HepG2 (cell line): ENCODE results near the gene ARL10. TPM values are rescaled to one million over a fixed set of nuclear protein-coding genes. Genes with fewer than 3 reads are reported as not detected.

Experiments used
- ATAC-seq: fragments of 200-7000 bp; cut with Tn5 transposase; 3 replicates; pipeline ENCODE4 v1.9.1; 2020; ENCODE audit warnings: mild to moderate bottlenecking, moderate library complexity
- BruUV-seq: library from RNA; stranded (reverse); fragments of 400-500 nt; replicated peaks from 2 replicates; lab custom pipeline; 2021; lab: Mats Ljungman, UMichigan
- CTCF ChIA-PET: fragments of 300-600 bp; formaldehyde crosslinking; extraction: SDS; loops from one replicate; lab custom pipeline; 2021; ENCODE audit warnings: low total read pairs, inconsistent platforms, low intra/inter-chr PET ratio; lab: Yijun Ruan, JAX
- POLR2A ChIA-PET: fragments of 350-600 bp; sonication (Branson Sonifier 250); formaldehyde crosslinking; loops from one replicate; lab custom pipeline; 2020; ENCODE audit warnings: antibody characterized with exemption, inconsistent platforms; lab: Yijun Ruan, JAX
- DNase-seq: peaks from one replicate; pipeline ENCODE4 v3.0.0-alpha.2; 2015; ENCODE audit warnings: low spot score
- FAIRE-seq: peaks from 3 replicates; lab custom pipeline; 2011; peaks lifted over from hg19 to GRCh38; lab: Jason Lieb, UNC
- H2AFZ ChIP-seq: one replicate; pipeline ENCODE4 v1.6.1; 2011; ENCODE audit warnings: low read length, inconsistent platforms
- H3K27ac ChIP-seq: fragments of 300-600 bp; 3 replicates; pipeline ENCODE4 v1.8.0; 2011; ENCODE audit warnings: mixed run types, mild to moderate bottlenecking, mixed read lengths, low read length, inconsistent platforms; ENCODE audit not compliant: insufficient read depth; ENCODE audit errors: extremely low read length
- H3K27me3 ChIP-seq, 2 experiments: fragments of 200-600 bp in 1 of 2; 2 replicates in 1 of 2; 3 replicates in 1 of 2; pipeline versions ENCODE4 v1.6.0 to v1.8.0; 2011; ENCODE audit warnings: low read length in 2 of 2, mild to moderate bottlenecking in 2 of 2, moderate library complexity in 2 of 2, inconsistent platforms in 1 of 2; ENCODE audit not compliant: insufficient read depth in 2 of 2, control insufficient read depth in 1 of 2
- H3K36me3 ChIP-seq, 2 experiments: fragments of 200-600 bp in 1 of 2; replicated peaks in 1 of 2; 2 replicates in 1 of 2; 3 replicates in 1 of 2; pipeline versions ENCODE4 v1.5.1 to v1.8.0; 2011; ENCODE audit warnings: low read length in 2 of 2, inconsistent platforms in 1 of 2; ENCODE audit not compliant: insufficient read depth in 2 of 2, control insufficient read depth in 1 of 2
- H3K4me1 ChIP-seq: 2 replicates; pipeline ENCODE4 v1.5.1; 2012; ENCODE audit warnings: low read length, inconsistent platforms; ENCODE audit not compliant: insufficient read depth
- H3K4me2 ChIP-seq: 2 replicates; pipeline ENCODE4 v1.6.0; 2011; ENCODE audit warnings: low read depth, low read length, inconsistent platforms
- H3K4me3 ChIP-seq, 3 experiments: fragments of 200-600 bp in 1 of 3; sonication (generic), shearing (Covaris generic) in 1 of 3; replicated peaks in 1 of 3; 2 replicates each; pipeline ENCODE4 v1.5.1; 2011 to 2016; ENCODE audit warnings: low read length in 3 of 3, inconsistent platforms in 2 of 3, low read depth in 2 of 3, mild to moderate bottlenecking in 2 of 3, control low read depth in 1 of 3, mixed read lengths in 1 of 3; ENCODE audit not compliant: insufficient read depth in 1 of 3
- H3K79me2 ChIP-seq: one replicate; pipeline ENCODE4 v1.6.1; 2011; ENCODE audit warnings: low read length, inconsistent platforms; ENCODE audit not compliant: insufficient read depth
- H3K9ac ChIP-seq: 2 replicates; pipeline ENCODE4 v1.6.0; 2011; ENCODE audit warnings: mild to moderate bottlenecking, low read depth, low read length, inconsistent platforms; ENCODE audit not compliant: insufficient read depth
- H3K9me3 ChIP-seq: 2 replicates; pipeline ENCODE4 v1.5.1; 2012; ENCODE audit warnings: mild to moderate bottlenecking, low read length
- H4K20me1 ChIP-seq: 2 replicates; pipeline ENCODE4 v1.6.0; 2011; ENCODE audit warnings: inconsistent platforms, mild to moderate bottlenecking, low read length, moderate library complexity; ENCODE audit not compliant: insufficient read depth
- ADNP ChIP-seq: sonication (generic); formaldehyde crosslinking; IDR thresholded peaks from 2 replicates; pipeline ENCODE4 v1.4.0; 2020; ENCODE audit warnings: missing genetic modification reagents
- ATF7-NPFF ChIP-seq: sonication (generic); formaldehyde crosslinking; IDR thresholded peaks from 2 replicates; pipeline ENCODE4 v1.8.1; 2023; ENCODE audit warnings: mild to moderate bottlenecking, low read depth, missing genetic modification reagents, moderate library complexity
- CENPT ChIP-seq: sonication (generic); formaldehyde crosslinking; IDR thresholded peaks from 2 replicates; pipeline ENCODE4 v1.8.0; 2022; ENCODE audit warnings: low read depth, mild to moderate bottlenecking, moderate library complexity, missing genetic modification reagents
- CHD2 ChIP-seq: IDR thresholded peaks from 2 replicates; pipeline ENCODE4 v1.6.1; 2011; ENCODE audit warnings: low read depth, low read length, improper control_type of control experiment
- HNF4G ChIP-seq, 2 experiments: sonication (generic) in 1 of 2; formaldehyde crosslinking in 1 of 2; IDR thresholded peaks; 2 replicates each; pipeline versions ENCODE4 v1.4.0 to v1.6.1; 2011 to 2020; ENCODE audit warnings: borderline replicate concordance in 2 of 2, low read depth in 2 of 2, mild to moderate bottlenecking in 2 of 2, low read length in 1 of 2, missing genetic modification reagents in 1 of 2, moderate library complexity in 1 of 2
- RAD21 ChIP-seq: fragments of 450-650 bp; formaldehyde crosslinking; IDR thresholded peaks from 2 replicates; pipeline ENCODE4 v1.5.0; 2020; ENCODE audit warnings: mild to moderate bottlenecking
- ZFP62 ChIP-seq: sonication (generic); formaldehyde crosslinking; IDR thresholded peaks from 2 replicates; pipeline ENCODE4 v1.4.0; 2020; ENCODE audit warnings: missing genetic modification reagents
- ZNF256 ChIP-seq: sonication (generic); formaldehyde crosslinking; conservative IDR thresholded peaks from 2 replicates; pipeline ENCODE4 v1.4.0; 2020; ENCODE audit warnings: missing genetic modification reagents
- ZNF615 ChIP-seq: sonication (generic); formaldehyde crosslinking; IDR thresholded peaks from 2 replicates; pipeline ENCODE4 v1.5.0; 2020; ENCODE audit warnings: mild to moderate bottlenecking, missing genetic modification reagents, borderline replicate concordance
- WGBS: methylation state at CpG from one replicate; pipeline ENCODE4 v1.1.6; 2017; ENCODE audit warnings: low lambda C conversion rate; 5-methylcytosine and 5-hydroxymethylcytosine counted together
- in situ Hi-C: cut with HindIII; loops from 2 replicates; pipeline ENCODE4 v1.10.0; 2017; ENCODE audit warnings: low pct_unique_long_range_greater_than_20kb; ENCODE audit not compliant: extremely low pct_ligation_motif_present
- intact Hi-C: fragments of 100-400 bp; cut with micrococcal nuclease; formaldehyde crosslinking; loops from one replicate; pipeline ENCODE4 v1.10.0; 2022; ENCODE audit not compliant: unreplicated experiment
- polyA plus RNA-seq, 8 experiments: library from polyadenylated mRNA; depleted of rRNA in 3 of 8; stranded (reverse) in 7 of 8; unstranded in 1 of 8; fragments of >200 nt; fragmentation: Illumina TruSeq in 4 of 8; extraction: Trizol in 4 of 8; gene quantifications; 2 replicates each; pipeline versions ENCODE4 v1.2.1 to v1.2.3, GENCODE V29; 2011 to 2016; ENCODE audit warnings: low read depth in 4 of 8, missing spikeins in 1 of 8, mixed read lengths in 1 of 8; ENCODE audit not compliant: insufficient read depth in 1 of 8
- total RNA-seq, 5 experiments: library from RNA; depleted of rRNA; stranded (reverse); fragments of >200 nt; fragmentation: Illumina TruSeq; extraction: Trizol; gene quantifications; 2 replicates each; pipeline ENCODE4 v1.2.3, GENCODE V29; 2016; ENCODE audit warnings: low read depth in 1 of 5
- TF ChIP-seq, protein P1 (sequence below): sonication (generic); formaldehyde crosslinking; IDR thresholded peaks from 2 replicates; pipeline ENCODE4 v1.4.0; 2020; ENCODE audit warnings: mild to moderate bottlenecking, missing genetic modification reagents
- TF ChIP-seq, protein P2 (sequence below): sonication (generic); formaldehyde crosslinking; IDR thresholded peaks from 2 replicates; pipeline ENCODE4 v1.4.0; 2020; ENCODE audit warnings: missing genetic modification reagents, borderline replicate concordance

ARL10 gene
- total and polyA plus RNA-seq, 2 of the 13 experiments (the other 11 are each of a cell fraction or from before 2014, with no cell fraction given) = 0.18 to 0.50 TPM

DNA sequence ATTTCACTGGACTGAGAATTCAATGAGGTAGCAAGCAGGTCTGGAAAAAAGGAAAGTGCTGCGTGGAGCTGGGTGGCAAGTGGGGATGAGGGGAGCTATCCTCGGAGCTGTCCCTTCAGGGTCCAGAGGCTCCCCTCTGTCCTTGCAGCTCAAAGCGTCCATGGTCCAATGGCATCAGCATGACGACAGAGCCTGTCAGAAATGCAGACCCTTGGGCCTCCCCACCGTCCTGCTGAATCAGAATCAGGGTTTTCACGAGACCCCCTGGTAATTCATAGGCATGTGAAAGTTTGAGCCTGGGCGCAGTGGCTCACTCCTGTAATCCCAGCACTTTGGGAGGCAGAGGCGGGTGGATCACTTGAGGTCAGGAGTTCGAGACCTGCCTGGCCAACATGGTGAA, 28.8 kb downstream of the ARL10 start:
- Histone ChIP-seq H2AFZ (no peak overlapping the region), H4K20me1 (no peaks in the 10 kb centered on the region; the same call in 1 of the 2 replicates), H3K9ac (no peak overlapping the region), H3K4me2 (no peak overlapping the region), H3K27ac (no peak overlapping the region), H3K27me3 (no peaks in the 10 kb centered on the region; a peak in 1 of 5 replicates), H3K9me3 (no peaks in the 10 kb centered on the region), H3K4me3 (no peak overlapping the region), H3K4me1 (peaks cover 10% of the 10 kb centered on the region), H3K36me3 (peaks cover 2 to 6% of the 10 kb centered on the region in 2 experiments; a peak in 2 of 5 replicates), H3K79me2 (peaks cover 6% of the 10 kb centered on the region)
- intact Hi-C loops = no loop called here
- FAIRE-seq = no peak
- ChIA-PET POLR2A (no interaction called here), CTCF (no interaction called here)
- WGBS = 81% methylated on average over 8 of the region's 9 CpGs
- TF ChIP-seq ZNF256 (CRISPR knock-in tag) (no peak), CHD2 (no peak), ATF7-NPFF (CRISPR knock-in tag) (no peak)
- TF ChIP-seq, protein P1, sequence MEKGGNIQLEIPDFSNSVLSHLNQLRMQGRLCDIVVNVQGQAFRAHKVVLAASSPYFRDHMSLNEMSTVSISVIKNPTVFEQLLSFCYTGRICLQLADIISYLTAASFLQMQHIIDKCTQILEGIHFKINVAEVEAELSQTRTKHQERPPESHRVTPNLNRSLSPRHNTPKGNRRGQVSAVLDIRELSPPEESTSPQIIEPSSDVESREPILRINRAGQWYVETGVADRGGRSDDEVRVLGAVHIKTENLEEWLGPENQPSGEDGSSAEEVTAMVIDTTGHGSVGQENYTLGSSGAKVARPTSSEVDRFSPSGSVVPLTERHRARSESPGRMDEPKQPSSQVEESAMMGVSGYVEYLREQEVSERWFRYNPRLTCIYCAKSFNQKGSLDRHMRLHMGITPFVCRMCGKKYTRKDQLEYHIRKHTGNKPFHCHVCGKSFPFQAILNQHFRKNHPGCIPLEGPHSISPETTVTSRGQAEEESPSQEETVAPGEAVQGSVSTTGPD (CRISPR knock-in tag) = no peak
- ATAC-seq = no peak
- in situ Hi-C loops = no loop called here
- DNase-seq = no peak
- BruUV-seq = no TSS peak

DNA sequence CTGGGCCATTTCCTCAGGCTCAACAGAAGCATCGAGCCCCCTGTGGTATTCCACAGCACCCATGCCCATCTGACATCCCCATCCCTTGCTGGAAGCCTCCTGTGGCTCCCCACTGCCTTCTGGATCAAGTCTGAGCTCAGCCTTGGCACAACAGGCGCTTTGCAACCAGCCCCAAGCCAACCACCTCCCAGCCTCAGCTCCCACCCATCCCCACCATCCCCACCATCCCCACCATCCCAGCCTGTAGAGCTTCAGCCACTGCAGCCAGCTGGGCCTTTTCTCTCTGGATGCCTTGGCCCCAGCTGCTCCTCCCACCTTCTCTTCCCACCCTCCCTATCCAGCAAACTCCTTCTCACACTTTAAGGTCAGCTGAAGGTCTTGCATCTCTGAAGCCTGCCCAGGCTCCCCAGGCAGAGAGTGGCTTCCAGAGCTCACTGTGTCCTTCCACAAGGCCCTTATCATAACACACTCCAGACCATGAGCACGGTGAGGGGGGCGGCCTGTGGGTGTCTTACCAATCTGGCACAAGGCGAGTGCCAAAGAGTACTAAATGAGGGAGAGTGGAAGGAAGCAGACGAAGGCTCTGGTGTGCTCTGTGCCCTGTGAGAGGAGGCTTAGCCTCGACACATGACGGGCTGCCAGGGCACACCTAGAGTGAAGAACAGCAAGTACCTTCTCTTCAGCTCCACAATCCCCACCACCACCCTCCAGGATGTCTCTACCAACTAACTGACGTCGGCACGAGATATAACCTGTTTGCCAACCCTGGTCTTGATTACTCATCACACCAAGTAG, 29.8 kb downstream of the ARL10 start:
- no peaks in the 10 kb centered on the region for H3K27me3 ChIP-seq
- CTCF ChIA-PET = no interaction called here
- H3K9ac ChIP-seq = no peak overlapping the region
- FAIRE-seq (no peak), ATAC-seq (no peak), DNase-seq (no peak)
- peaks cover 3% of the 10 kb centered on the region for H3K4me1 ChIP-seq
- H3K9me3 ChIP-seq = no peaks in the 10 kb centered on the region
- no peaks in the 10 kb centered on the region for H3K79me2 ChIP-seq
- BruUV-seq = no TSS peak
- H3K27ac ChIP-seq = no peak overlapping the region
- no peak overlapping the region for H3K4me2 ChIP-seq
- no peak overlapping the region for H3K4me3 ChIP-seq
- in situ Hi-C loops (no loop called here), intact Hi-C loops (no loop called here)
- POLR2A ChIA-PET = no interaction called here
- H3K36me3 ChIP-seq = peaks cover 2 to 6% of the 10 kb centered on the region in 2 experiments; a peak in 2 of 5 replicates
- no peaks in the 10 kb centered on the region; the same call in 1 of the 2 replicates for H4K20me1 ChIP-seq
- 91% methylated on average over 10 of the region's 11 CpGs for WGBS
- H2AFZ ChIP-seq = no peak overlapping the region
- TF ChIP-seq ADNP (CRISPR knock-in tag) (no peak), ZFP62 (CRISPR knock-in tag) (no peak), ZNF615 (CRISPR knock-in tag) (no peak), RAD21 (CRISPR knock-in tag) (no peak), HNF4G (IDR thresholded peaks at IDR 0.05; ENCODE audit: borderline replicate concordance, low read depth, low read length) (no peak), HNF4G (CRISPR knock-in tag; IDR thresholded peaks at IDR 0.05; ENCODE audit: borderline replicate concordance, low read depth) (no peak), CENPT (no peak)
- TF ChIP-seq, protein P2, sequence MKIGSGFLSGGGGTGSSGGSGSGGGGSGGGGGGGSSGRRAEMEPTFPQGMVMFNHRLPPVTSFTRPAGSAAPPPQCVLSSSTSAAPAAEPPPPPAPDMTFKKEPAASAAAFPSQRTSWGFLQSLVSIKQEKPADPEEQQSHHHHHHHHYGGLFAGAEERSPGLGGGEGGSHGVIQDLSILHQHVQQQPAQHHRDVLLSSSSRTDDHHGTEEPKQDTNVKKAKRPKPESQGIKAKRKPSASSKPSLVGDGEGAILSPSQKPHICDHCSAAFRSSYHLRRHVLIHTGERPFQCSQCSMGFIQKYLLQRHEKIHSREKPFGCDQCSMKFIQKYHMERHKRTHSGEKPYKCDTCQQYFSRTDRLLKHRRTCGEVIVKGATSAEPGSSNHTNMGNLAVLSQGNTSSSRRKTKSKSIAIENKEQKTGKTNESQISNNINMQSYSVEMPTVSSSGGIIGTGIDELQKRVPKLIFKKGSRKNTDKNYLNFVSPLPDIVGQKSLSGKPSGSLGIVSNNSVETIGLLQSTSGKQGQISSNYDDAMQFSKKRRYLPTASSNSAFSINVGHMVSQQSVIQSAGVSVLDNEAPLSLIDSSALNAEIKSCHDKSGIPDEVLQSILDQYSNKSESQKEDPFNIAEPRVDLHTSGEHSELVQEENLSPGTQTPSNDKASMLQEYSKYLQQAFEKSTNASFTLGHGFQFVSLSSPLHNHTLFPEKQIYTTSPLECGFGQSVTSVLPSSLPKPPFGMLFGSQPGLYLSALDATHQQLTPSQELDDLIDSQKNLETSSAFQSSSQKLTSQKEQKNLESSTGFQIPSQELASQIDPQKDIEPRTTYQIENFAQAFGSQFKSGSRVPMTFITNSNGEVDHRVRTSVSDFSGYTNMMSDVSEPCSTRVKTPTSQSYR (CRISPR knock-in tag) = no peak
